ENCODE data around the gene PRR15L.

The PRR15L gene

GRCh38 chr17:47970725-47971499, 13.2 kb upstream of the PRR15L start, which contains the start of gene CDK5RAP3:
CDK5RAP3 (plus strand) TSS chr17:47971113; CDS start chr17:47971147, 34 bp downstream.
- Histone ChIP-seq H3K27ac (ENCODE audit: low read depth, low read length) (peak within 1 kb of the TSS; percentile 60), H3K9me2 (replicated peaks; ENCODE audit: insufficient read depth, low read length) (no peaks in the 10 kb centered on the region), H3K79me2 (ENCODE audit: insufficient read depth, low read length) (peaks cover 19% of the 10 kb centered on the region), H3K36me3 (ENCODE audit: low read length) (no peaks in the 10 kb centered on the region), H3K4me3 (ENCODE audit: insufficient read depth, low read length, poor library complexity, severe bottlenecking) (peak within 1 kb of the TSS; percentile 95), H2AFZ (ENCODE audit: low read depth, low read length, severe bottlenecking) (peak within 1 kb of the TSS; percentile 94), H3K9me3 (ENCODE audit: insufficient read depth, low read length) (no peaks in the 10 kb centered on the region), H3F3A (ENCODE audit: insufficient read depth) (0 out of 2 replicates have a peak, but pooled peaks cover 3% of the 10 kb centered on the region), H3K4me2 (ENCODE audit: low read depth, low read length, poor library complexity, severe bottlenecking) (peak within 1 kb of the TSS; percentile 86), H3K27me3 (ENCODE audit: low read length) (no peaks in the 10 kb centered on the region), H4K20me1 (ENCODE audit: low read depth, low read length) (no peaks in the 10 kb centered on the region), H3K9ac (ENCODE audit: low read length) (peak within 1 kb of the TSS; percentile 77)
- peak; percentile 79 for TF ChIP-seq CTCF (IDR thresholded peaks at IDR 0.05; ENCODE audit: insufficient read depth, low read length, poor library complexity, severe bottlenecking)
- no peak for TF ChIP-seq EZH2phosphoT487 (conservative IDR thresholded peaks at IDR 0.05; ENCODE audit: low read length)

GRCh38 chr17:47969930-47970724, 12.4 kb upstream of the PRR15L start:
- peak overlapping the region; percentile 47 for H3K9ac ChIP-seq (ENCODE audit: low read length)
- H3K27ac ChIP-seq (ENCODE audit: low read depth, low read length), result no peak overlapping the region
- H4K20me1 ChIP-seq (ENCODE audit: low read depth, low read length), result no peaks in the 10 kb centered on the region
- H3K27me3 ChIP-seq (ENCODE audit: low read length), result no peaks in the 10 kb centered on the region
- H2AFZ ChIP-seq (ENCODE audit: low read depth, low read length, severe bottlenecking), result peak overlapping the region; percentile 94
- no peaks in the 10 kb centered on the region for H3K36me3 ChIP-seq (ENCODE audit: low read length)
- TF ChIP-seq CTCF (IDR thresholded peaks at IDR 0.05; ENCODE audit: insufficient read depth, low read length, poor library complexity, severe bottlenecking) (no peak), EZH2phosphoT487 (conservative IDR thresholded peaks at IDR 0.05; ENCODE audit: low read length) (no peak)
- no peaks in the 10 kb centered on the region for H3K9me2 ChIP-seq (replicated peaks; ENCODE audit: insufficient read depth, low read length)
- peak overlapping the region; percentile 60 for H3K4me2 ChIP-seq (ENCODE audit: low read depth, low read length, poor library complexity, severe bottlenecking)
- 0 out of 2 replicates have a peak, but pooled peaks cover 3% of the 10 kb centered on the region for H3F3A ChIP-seq (ENCODE audit: insufficient read depth)
- peaks cover 19% of the 10 kb centered on the region for H3K79me2 ChIP-seq (ENCODE audit: insufficient read depth, low read length)
- H3K4me3 ChIP-seq (ENCODE audit: insufficient read depth, low read length, poor library complexity, severe bottlenecking), result peak overlapping the region; percentile 24
- H3K9me3 ChIP-seq (ENCODE audit: insufficient read depth, low read length), result no peaks in the 10 kb centered on the region

- no peak overlapping the region for H3K4me2 ChIP-seq (ENCODE audit: low read depth, low read length, poor library complexity, severe bottlenecking)
- H3K9ac ChIP-seq (ENCODE audit: low read length), result no peak overlapping the region
These were observed 11.2 kb upstream of the PRR15L start for GRCh38 chr17:47968836-47969235.

More at GRCh38 chr17:47968836-47969235, 11.2 kb upstream of the PRR15L start:
- Histone ChIP-seq H3F3A (ENCODE audit: insufficient read depth) (0 out of 2 replicates have a peak, but pooled peaks cover 3% of the 10 kb centered on the region), H3K9me2 (replicated peaks; ENCODE audit: insufficient read depth, low read length) (no peaks in the 10 kb centered on the region), H4K20me1 (ENCODE audit: low read depth, low read length) (no peaks in the 10 kb centered on the region), H3K9me3 (ENCODE audit: insufficient read depth, low read length) (no peaks in the 10 kb centered on the region), H3K4me3 (ENCODE audit: insufficient read depth, low read length, poor library complexity, severe bottlenecking) (no peak overlapping the region), H3K36me3 (ENCODE audit: low read length) (no peaks in the 10 kb centered on the region), H3K79me2 (ENCODE audit: insufficient read depth, low read length) (peaks cover 19% of the 10 kb centered on the region), H3K27ac (ENCODE audit: low read depth, low read length) (no peak overlapping the region), H2AFZ (ENCODE audit: low read depth, low read length, severe bottlenecking) (no peak overlapping the region), H3K27me3 (ENCODE audit: low read length) (no peaks in the 10 kb centered on the region)
- TF ChIP-seq EZH2phosphoT487 (conservative IDR thresholded peaks at IDR 0.05; ENCODE audit: low read length), result no peak
- no peak for TF ChIP-seq CTCF (IDR thresholded peaks at IDR 0.05; ENCODE audit: insufficient read depth, low read length, poor library complexity, severe bottlenecking)

Measured in SU-DHL-6 (cell line).